Endothelial cell of hepatic sinusoid (primary cell): ENCODE data around the gene SRRT.
"Not testable (repeated sequence)": the region's sequence is repeated elsewhere in the genome, so short reads cannot be mapped to it uniquely, and the experiment has no call there.

Source experiments
- in situ Hi-C: cut with HindIII; loops from 2 replicates; pipeline ENCODE4 v1.10.0; 2017; ENCODE audit warnings: low sequenced_read_pairs

SRRT gene

DNA sequence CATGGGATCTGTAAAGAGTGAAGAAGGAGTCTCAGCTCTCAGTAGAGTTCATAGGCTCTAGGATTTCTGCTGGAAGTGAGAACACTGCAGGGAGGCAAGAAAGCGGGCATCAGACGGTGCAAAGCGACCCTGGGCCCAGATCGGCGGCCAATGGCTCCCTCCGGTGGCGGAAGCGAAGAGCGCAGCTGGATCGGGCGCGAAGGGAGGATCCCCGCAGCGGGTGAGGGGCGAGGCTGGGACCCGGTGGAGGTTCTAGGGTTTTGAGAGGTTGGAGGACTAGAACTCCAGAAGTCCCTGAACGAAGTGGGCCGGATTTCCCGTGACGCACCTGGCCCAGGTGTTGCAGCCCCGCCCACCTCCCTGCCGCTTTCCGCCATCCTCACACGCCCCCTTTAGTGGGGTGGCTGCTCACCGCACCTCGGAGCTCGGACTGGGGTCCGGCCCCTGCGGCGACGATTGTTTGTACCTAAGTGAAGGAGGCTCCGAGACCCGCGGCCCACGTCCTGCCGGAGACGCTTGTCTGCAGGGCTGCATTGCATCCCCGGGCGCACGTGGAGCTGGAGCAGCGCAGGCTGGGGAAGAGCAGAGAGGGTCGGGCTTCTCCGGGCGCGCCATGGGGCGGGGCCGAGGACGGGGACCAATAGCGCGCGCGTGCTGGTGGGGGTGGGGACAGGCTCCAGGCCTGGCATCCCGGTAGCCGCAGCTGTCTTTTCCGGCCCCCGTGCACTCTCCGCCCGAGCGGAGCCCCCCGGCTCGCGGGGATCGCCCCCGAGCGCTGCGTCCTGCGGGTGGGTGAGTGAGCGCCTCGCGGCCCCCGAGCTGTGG lies 22.6 kb upstream of the SRRT start, which contains the start of gene SLC12A9:
Gene SLC12A9, plus strand, starts transcription at position 666 of the 825 bp plus-strand sequence. CDS start 1,485 bp downstream, outside the sequence.
- in situ Hi-C loops: no loop called here

DNA sequence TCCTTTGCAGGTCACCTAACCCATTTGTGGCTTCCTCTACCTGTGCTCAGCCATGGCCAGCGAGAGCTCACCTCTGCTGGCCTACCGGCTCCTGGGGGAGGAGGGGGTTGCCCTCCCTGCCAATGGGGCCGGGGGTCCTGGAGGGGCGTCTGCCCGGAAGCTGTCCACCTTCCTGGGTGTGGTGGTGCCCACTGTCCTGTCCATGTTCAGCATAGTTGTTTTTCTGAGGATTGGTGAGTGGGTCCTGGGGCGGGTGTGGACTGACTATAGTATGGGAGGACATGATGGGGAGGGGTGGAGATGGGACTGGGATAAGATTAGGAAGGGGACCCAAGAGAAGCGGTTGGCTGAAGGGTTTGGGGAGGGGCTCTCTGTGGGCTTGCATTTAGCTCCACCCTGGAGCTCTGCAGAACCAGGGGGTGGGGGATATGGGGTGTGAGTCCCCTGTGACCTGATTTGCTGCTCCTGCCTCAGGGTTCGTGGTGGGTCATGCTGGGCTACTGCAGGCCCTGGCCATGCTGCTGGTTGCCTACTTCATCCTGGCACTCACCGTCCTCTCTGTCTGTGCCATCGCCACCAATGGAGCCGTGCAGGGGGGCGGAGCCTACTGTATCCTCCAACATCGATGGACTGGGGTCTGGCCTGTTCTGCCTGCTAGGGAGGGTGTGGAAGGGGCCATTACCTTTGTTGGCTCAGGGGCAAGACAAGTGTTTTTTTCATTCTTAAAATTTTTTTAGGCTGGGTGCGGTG lies 20.6 kb upstream of the SRRT start:
- in situ Hi-C loops: no loop called here

DNA sequence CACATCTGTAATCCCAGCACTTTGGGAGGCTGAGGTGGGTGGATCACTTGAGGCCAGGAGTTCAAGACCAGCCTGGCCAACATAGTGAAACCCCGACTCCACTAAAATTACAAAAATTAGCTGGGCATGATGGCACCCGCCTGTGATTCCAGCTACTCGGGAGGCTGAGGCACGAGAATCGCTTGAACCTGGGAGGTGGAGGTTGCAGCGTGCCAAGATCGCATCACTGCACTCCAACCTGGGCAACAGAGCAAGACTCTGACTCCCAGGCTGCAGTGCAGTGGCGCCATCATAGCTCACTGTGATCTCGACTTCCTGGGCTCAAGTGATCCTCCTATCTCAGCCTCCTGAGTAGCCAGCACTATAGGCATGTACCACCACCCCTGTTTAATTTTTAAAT lies 20.0 kb upstream of the SRRT start:
- in situ Hi-C loops: not testable (repeated sequence)

DNA sequence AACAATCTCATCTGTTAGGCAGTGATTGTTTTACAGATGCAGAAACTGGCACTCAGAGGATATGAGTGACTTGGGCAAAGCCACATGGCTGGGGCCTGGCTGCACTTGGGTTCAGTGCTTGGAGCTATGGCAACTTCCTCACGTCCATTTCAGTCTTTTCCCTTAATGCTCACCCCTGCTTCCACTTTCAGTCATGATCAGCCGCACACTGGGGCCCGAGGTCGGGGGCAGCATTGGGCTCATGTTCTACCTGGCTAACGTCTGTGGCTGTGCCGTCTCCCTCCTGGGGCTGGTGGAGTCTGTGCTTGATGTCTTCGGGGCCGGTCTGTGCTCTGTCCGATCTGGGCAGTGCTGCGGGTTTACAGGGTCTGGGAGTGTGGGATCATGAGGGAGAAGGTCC lies 19.4 kb upstream of the SRRT start:
- in situ Hi-C loops: no loop called here

DNA sequence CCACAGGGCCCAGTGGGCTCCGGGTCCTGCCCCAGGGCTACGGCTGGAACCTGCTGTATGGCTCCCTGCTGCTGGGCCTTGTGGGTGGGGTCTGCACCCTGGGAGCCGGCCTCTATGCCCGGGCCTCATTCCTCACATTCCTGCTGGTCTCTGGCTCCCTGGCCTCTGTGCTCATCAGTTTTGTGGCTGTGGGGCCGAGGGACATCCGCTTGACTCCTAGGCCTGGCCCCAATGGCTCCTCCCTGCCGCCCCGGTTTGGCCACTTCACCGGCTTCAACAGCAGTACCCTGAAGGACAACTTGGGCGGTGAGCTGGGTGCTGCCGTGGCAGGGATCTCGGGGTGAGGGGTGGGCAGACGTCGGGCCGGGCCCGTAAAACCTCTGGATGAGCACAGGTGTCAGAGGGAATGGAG lies 18.0 kb upstream of the SRRT start:
- in situ Hi-C loops: no loop called here

DNA sequence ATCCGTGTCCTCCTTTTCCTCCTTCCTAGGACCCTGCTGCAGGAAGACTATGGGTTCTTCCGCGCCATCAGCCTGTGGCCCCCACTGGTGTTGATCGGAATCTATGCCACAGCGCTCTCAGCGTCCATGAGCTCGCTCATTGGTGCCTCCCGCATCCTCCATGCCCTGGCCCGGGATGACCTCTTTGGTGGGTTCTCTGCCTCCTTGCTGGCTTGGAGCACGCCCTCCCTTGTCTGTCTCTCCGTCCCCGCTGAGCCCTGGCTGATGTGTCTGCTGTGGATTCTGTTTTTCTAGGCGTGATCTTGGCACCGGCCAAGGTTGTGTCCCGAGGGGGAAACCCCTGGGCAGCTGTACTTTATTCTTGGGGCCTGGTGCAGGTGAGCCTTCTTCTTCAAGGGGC lies 15.0 kb upstream of the SRRT start:
- in situ Hi-C loops: no loop called here

DNA sequence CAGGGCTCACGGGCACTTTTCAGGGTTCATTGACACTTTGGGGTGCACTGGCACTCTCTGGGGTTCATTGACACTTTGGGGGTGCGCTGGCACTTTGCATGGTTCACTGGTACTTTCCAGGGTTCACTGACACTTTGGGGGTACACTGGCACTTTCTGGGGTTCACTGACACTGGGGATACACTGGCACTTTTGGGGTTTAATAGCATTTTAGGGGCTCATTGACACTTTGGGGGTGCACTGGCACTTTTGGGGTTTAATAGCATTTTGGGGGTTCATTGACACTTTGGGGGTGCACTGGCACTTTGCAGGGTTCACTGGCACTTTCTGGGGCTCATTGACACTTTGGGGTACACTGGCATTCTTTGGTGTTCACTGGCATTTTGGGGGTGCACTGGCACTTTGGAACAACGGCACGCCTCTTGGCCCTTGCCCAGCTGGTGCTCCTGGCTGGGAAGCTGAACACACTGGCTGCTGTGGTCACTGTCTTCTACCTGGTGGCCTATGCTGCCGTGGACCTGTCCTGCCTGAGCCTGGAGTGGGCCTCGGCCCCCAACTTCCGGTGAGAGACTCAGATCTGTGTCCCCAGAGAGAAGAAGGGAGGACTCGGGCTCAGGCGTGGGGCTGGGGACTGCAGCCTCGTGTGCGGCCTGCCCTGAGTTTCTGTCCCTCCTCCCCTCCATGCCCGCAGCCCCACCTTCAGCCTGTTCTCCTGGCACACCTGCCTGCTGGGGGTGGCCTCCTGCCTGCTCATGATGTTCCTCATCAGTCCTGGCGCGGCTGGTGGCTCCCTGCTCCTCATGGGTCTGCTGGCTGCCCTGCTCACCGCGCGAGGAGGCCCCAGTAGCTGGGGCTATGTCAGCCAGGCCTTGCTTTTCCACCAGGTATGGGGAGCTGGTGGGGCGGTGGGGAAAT lies 13.9 kb upstream of the SRRT start:
- in situ Hi-C loops: no loop called here

DNA sequence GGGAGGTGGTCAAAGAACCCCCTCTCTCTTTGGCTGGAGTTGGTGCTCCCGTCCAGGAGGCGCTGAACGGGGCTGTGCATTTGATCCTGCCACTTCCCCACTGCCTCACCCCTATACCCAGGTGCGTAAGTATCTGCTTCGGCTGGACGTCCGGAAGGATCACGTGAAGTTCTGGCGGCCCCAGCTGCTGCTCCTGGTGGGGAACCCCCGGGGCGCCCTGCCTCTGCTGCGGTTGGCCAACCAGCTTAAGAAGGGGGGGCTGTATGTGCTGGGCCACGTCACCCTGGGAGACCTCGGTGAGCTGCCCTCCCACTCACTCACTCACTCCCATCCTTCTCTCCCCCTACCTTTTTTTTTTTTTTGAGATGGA lies 13.3 kb upstream of the SRRT start:
- in situ Hi-C loops: no loop called here

DNA sequence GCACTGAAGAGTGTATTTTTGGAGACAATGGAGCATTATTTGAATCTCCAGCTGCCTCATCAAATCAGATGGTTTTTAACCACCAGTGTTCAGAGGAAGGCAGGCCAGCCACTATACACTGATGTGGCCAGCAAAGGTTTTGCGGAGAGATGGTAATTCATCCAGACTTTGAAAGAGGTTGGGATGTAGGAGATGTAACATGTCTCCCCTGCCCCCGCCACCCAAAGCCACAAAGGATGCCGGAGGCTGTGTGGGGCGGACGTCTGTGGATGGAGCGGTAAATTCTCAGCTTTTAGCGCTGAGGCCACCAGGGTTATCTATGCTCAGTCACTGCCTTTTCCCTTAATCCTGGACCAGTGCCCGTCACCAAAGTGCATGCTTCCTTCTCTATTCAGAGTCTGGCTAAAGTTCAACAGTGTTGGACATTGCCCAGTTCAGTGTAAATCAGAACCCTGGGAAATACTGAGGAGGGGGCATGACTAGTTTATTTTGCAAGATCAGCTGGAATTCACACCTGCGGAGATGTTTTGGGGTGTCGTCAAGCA lies 11.4 kb upstream of the SRRT start:
- in situ Hi-C loops: no loop called here

DNA sequence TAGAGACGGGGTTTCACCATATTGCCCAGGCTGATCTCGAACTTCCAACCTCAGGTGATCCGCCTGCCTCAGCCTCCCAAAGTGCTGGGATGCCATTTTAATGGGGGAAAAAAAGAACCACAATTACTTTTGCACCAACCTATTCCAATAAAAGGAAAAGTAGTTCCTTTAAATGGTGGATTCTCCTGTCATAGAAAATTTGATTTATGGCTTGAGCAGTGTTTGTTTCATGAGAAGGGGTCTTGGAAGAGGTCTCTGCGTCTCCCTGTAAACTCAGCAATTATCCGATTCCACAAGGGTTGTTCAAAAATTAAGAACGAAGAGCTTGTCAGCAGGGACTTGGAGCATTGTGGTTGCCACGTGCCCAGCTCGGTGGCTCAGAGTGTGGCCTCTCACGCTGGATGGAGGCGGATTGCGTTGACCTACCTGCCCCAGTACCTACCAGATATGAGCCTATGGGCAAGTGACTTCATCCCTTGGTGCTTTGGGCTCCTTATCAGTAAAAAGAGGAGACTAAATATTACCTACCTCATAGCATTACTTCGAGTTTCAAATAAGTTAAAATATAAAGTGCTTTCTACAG lies 10.5 kb upstream of the SRRT start:
- in situ Hi-C loops: no loop called here

DNA sequence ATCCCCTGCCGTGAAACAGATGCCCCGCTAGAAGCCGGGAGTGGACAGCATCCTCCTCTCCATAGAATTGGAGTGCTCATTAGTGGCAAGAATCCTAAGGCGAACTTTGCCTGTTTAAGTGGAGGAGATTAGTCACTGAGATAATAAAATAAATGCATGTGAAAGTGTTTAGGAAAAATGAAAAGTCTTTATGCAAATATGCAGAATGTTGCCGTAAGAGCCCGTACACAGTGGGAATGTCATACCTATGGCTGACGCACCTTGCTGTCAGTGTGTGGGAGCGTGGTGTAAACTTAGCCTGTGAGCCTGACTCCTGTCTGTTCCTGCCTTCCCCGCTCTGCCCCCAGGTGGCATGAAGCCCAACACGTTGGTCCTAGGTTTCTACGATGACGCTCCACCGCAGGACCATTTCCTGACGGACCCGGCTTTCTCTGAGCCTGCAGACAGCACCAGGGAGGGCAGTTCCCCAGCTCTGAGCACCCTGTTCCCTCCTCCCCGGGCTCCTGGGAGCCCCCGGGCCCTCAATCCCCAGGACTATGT lies 9.5 kb upstream of the SRRT start:
- in situ Hi-C loops: no loop called here

DNA sequence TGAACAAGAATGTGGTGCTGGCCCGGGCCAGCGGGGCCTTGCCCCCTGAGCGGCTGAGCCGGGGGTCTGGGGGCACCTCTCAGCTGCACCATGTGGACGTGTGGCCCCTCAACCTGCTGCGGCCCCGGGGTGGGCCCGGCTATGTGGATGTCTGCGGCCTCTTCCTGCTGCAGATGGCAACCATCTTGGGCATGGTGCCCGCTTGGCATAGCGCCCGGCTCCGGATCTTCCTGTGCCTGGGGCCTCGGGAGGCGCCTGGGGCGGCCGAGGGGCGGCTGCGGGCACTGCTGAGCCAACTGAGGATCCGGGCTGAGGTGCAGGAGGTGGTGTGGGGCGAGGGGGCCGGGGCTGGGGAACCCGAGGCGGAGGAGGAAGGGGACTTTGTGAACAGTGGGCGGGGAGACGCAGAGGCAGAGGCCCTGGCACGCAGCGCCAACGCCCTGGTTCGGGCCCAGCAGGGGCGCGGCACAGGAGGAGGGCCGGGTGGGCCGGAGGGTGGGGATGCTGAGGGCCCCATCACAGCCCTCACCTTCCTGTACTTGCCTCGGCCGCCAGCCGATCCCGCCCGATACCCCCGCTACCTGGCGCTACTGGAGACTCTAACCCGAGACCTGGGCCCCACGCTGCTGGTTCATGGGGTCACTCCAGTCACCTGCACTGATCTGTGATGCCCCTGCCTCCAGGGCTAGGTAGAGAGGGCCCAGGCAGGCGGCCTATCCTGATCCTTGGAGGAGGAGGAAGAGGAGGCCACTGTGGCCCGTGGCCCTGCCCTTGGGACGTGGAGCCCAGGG lies 8.8 kb upstream of the SRRT start:
- in situ Hi-C loops: no loop called here

DNA sequence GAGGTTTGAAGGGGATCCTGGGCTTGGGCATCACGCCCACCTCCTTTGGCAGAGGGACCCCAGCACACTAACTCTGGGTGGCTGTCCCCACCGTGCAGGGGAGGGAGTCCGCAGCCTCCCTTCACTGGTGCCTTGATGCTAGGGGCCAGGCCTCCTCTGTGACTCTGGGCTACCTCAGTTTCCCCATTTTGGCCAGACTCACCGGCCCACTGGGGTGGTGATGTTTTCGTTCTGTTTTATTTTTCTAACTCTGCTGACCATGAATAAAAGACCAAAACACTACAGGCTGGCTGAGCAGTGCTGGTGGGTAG lies 8.2 kb upstream of the SRRT start:
- in situ Hi-C loops: no loop called here

DNA sequence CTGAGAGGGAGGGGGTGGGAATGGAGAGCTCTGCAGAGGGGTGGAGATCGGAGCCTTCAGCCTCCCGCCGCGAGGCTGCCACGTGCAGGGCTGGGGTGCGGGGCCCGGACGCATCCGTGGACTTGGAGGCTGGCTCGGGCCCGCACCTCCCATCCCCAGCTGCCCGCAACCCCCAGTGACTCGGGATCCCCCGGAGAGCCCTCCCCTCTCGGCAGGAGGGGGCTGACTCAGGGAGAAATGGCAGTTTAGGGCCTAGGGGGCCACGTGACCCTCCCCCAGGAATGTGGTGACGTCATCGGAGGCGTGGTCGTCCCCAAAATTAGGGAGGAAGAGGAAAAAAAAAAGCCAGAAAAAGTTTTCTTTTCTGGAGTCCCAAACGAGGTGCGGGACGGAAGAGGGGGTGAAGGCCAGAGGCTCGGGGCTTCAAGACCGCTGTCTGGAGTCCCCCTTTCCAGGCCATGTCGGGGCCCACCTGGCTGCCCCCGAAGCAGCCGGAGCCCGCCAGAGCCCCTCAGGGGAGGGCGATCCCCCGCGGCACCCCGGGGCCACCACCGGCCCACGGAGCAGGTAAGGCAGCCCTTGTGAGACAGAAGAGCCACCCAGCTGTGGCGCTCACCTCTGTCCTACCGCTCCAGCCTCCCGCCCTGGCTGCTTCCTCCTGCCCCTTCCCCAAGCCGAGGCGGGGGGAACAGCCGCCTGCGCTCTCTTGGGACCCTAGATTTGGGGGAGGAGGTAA lies 7.7 kb upstream of the SRRT start, which contains the start of gene TRIP6:
Gene TRIP6, plus strand, starts transcription at position 348 of the 736 bp plus-strand sequence. Its CDS starts 111 bp downstream, at position 459.
- in situ Hi-C loops: no loop called here

DNA sequence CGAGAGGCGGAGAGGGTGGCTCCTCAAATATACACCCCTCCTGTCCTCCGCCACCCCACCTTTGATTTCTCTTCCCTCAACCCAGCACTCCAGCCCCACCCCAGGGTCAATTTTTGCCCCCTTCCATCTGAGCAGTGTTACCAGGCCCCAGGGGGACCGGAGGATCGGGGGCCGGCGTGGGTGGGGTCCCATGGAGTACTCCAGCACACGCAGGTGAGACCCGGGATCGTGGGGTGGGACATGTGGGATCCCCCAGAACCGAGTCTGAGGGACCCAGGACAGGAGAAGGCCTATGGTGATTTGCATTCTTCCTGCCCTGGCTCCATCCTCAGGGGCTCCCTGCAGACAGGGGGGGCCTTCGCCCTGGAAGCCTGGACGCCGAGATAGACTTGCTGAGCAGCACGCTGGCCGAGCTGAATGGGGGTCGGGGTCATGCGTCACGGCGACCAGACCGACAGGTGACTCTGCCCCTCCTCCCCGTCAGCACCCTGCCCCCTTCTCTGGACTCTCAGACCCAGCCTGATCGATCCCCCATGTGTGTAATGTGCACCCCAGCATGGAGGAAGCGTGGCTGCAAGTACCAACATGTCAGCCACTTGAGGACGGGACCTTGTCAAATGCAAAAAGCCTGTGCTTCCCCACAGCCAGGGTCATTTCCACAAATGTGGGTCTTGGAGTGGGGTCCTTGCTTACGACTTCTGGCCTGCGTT lies 7.0 kb upstream of the SRRT start:
- in situ Hi-C loops: no loop called here

DNA sequence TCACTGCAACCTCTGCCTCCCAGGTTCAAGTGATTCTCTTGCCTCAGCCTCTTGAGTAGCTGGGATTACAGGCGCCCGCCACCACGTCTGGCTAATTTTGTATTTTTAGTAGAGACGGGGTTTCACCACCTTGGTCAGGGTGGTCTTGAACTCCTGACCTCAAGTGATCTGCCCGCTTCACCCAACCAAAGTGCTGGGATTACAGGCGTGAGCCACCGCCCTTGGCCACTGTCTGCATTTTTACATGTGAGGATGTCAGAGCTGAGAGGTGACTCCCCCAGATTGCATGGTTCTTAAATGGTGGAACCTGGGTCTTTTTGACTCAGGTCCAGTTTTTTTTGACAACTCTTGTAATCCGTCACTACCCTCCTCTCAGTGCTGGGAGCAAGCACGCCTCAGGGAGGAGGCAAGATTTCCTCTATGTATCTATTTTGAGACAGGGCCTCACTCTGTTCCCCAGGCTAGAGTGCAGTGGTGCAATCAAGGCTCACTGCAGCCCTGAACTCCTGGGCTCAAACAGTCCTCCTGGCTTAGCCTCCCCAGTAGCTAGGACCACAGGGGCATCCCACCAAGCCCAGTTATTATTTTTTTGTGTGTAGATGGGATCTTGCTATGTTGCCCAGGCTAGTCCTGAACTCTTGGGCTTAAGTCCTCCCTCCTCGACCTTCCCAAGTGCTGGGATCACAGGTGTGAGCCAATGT lies 1.2 kb upstream of the SRRT start:
- in situ Hi-C loops: no loop called here

DNA sequence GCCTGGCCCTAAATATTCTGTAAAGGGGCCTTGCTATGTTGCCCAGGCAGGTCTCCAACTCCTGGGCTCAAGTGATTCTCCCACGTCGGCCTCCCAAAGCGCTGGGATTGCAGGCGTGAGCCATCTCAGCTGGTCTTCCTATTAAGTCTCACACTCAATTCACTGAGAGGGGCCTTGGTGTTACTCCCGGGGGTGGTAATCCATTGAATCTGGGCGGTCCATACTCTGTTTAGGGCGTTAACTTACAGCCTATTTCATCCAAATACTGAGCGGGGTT lies 665 bp upstream of the SRRT start:
- in situ Hi-C loops: no loop called here

DNA sequence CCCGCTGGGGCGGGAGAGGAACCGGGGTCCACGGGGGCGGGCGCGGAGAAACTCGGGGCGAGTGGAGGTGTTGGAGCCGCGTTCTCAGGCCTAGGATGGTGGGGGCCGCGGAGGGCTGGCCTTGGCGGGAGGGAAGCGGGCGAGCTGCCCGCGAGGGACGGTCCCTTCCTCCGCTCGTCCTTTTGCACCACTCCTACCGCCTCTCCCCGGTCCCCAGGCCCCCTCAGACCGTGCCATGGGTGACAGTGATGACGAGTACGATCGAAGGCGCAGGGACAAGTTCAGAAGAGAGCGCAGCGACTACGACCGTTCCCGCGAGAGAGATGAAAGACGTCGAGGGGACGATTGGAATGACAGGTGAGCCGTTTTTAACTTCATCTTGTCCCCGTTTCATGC lies 451 bp downstream of the SRRT start:
- in situ Hi-C loops: no loop called here
